MCF 10A (cell line): ENCODE results near the gene PARVB. TPM values are rescaled to one million over a fixed set of nuclear protein-coding genes. Genes with fewer than 3 reads are reported as not detected.

Experiments
- BruUV-seq: library from RNA; stranded (reverse); fragments of 400-500 nt; replicated peaks from 2 replicates; lab custom pipeline; 2021; lab: Mats Ljungman, UMichigan
- CTCF ChIA-PET: fragments of 300-600 bp; sonication (Branson Sonifier 250); formaldehyde crosslinking; extraction: SDS; loops from one replicate; lab custom pipeline; 2021; ENCODE audit warnings: antibody characterized with exemption, inconsistent platforms; lab: Yijun Ruan, JAX
- POLR2A ChIA-PET: fragments of 300-600, 350-650 bp; sonication (Branson Sonifier 250); formaldehyde crosslinking; extraction: SDS; loops from one replicate; lab custom pipeline; 2020; ENCODE audit warnings: antibody characterized with exemption, inconsistent platforms; lab: Yijun Ruan, JAX
- DNase-seq: peaks from one replicate; pipeline ENCODE4 v3.0.0-alpha.2; 2018; ENCODE audit not compliant: unreplicated experiment
- H3K27ac Mint-ChIP-seq: one replicate; pipeline ENCODE4 v1.8.0; 2022; ENCODE audit warnings: mild to moderate bottlenecking, low read depth, mixed read lengths; ENCODE audit not compliant: unreplicated experiment
- H3K27me3 Mint-ChIP-seq: one replicate; pipeline ENCODE4 v1.8.0; 2022; ENCODE audit warnings: mixed read lengths; ENCODE audit not compliant: insufficient read depth, unreplicated experiment
- H3K36me3 Mint-ChIP-seq: one replicate; pipeline ENCODE4 v1.8.0; 2022; ENCODE audit warnings: mild to moderate bottlenecking, moderate library complexity, mixed read lengths; ENCODE audit not compliant: insufficient read depth, unreplicated experiment
- H3K4me1 Mint-ChIP-seq: one replicate; pipeline ENCODE4 v1.8.0; 2022; ENCODE audit warnings: mixed read lengths; ENCODE audit not compliant: insufficient read depth, unreplicated experiment
- H3K4me3 Mint-ChIP-seq: one replicate; pipeline ENCODE4 v1.8.0; 2022; ENCODE audit warnings: mild to moderate bottlenecking, moderate library complexity, mixed read lengths; ENCODE audit not compliant: unreplicated experiment
- H3K9me3 Mint-ChIP-seq: one replicate; pipeline ENCODE4 v1.8.0; 2022; ENCODE audit warnings: mixed read lengths; ENCODE audit not compliant: unreplicated experiment
- intact Hi-C: fragments of 100-400 bp; cut with micrococcal nuclease; formaldehyde crosslinking; loops from 2 replicates; pipeline ENCODE4 v1.14.1; 2022
- total RNA-seq: library from RNA; stranded (reverse); gene quantifications from 2 replicates; pipeline ENCODE4 v1.2.3, GENCODE V29; 2022
- TF ChIP-seq, protein P1 (sequence below): fragments of 200-600 bp; IDR thresholded peaks from one replicate; pipeline ENCODE4 v1.8.0; 2022; ENCODE audit warnings: antibody characterized with exemption, mild to moderate bottlenecking; ENCODE audit not compliant: unreplicated experiment

PARVB gene
- total RNA-seq, 1 experiment from 2014 or later = 26.0 TPM

DNA sequence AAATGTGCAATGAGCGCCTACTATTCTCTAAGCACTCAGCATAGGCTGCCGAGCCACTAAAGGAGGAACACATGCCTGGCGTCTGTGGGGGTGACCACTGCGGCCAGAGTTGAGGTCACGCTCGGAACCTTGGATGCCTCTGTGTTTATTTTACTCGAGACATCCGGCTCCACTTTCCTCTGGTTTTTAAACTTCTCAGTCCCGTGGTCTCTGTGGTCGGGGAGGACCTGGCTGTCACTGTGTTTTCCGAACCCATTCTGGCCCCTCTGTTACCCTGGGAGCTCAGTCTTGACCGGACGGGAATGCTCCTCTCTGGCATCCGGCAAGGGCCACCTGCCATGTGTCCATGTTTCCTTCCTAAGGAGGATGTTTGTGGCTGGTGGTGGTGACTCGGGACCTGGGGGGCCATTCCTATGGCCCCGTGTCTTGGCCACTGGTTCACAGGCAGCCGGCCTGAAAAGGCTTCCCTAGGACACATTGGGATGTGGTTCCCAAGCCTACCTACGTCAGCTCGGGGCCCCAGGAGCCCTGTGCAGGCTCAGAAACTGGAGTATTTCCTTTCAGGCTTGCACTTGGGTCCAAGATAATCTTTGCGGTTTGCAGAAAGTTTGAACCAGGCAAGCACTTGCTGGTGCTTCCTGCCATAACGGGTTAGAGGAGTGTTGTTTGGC, 109.9 kb downstream of the PARVB start:
- intact Hi-C loops = no loop called here
- no peaks in the 10 kb centered on the region for H3K36me3 Mint-ChIP-seq
- peaks cover 5% of the 10 kb centered on the region for H3K9me3 Mint-ChIP-seq
- no peak overlapping the region for H3K4me3 Mint-ChIP-seq
- TF ChIP-seq, protein P1, sequence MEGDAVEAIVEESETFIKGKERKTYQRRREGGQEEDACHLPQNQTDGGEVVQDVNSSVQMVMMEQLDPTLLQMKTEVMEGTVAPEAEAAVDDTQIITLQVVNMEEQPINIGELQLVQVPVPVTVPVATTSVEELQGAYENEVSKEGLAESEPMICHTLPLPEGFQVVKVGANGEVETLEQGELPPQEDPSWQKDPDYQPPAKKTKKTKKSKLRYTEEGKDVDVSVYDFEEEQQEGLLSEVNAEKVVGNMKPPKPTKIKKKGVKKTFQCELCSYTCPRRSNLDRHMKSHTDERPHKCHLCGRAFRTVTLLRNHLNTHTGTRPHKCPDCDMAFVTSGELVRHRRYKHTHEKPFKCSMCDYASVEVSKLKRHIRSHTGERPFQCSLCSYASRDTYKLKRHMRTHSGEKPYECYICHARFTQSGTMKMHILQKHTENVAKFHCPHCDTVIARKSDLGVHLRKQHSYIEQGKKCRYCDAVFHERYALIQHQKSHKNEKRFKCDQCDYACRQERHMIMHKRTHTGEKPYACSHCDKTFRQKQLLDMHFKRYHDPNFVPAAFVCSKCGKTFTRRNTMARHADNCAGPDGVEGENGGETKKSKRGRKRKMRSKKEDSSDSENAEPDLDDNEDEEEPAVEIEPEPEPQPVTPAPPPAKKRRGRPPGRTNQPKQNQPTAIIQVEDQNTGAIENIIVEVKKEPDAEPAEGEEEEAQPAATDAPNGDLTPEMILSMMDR = no peak
- H3K27ac Mint-ChIP-seq = no peak overlapping the region
- POLR2A ChIA-PET = no interaction called here
- no peak for DNase-seq
- CTCF ChIA-PET = no interaction called here
- BruUV-seq = no TSS peak
- H3K27me3 Mint-ChIP-seq = no peaks in the 10 kb centered on the region
- H3K4me1 Mint-ChIP-seq = no peaks in the 10 kb centered on the region

DNA sequence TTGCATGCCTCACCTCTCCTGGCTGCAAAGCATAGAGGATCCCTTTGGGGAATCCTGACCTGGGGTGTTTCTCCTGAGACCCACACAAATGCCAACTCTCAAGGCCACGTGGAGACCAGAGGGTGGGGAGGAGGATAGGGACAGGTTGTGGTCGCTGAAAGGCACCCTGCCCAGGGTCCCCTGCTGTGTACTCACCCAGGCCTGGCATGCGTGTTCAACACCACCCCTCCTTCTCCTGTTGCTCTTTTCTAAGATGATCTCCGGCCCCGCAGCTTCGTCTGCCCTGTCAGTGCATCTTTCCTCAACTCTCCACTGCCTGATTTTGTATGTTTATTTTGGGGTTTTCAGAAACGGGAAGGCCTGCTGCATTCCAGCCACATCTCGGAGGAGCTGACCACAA, 112.0 kb downstream of the PARVB start:
- CTCF ChIA-PET = no interaction called here
- TF ChIP-seq, protein P1 = no peak
- no TSS peak for BruUV-seq

DNA sequence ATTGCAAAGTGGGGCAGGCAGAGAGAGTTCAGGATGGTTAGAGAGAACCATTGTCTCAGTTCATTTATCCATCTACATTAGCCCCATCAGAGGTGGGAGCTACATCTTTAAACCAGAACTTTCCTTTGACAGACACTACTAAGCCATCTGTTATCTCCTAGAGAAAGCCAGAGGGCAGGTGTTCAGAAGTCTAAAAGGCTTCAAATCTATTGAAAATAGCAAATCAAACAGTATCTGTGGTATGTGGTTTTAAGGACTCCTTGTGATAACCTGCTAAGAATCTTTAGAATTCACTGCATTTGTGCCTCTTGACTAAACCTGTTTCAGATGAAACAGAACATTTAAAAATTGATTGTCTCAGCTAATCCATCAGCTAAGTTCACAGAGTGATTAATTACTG, 112.7 kb downstream of the PARVB start:
- H3K4me1 Mint-ChIP-seq = no peaks in the 10 kb centered on the region
- H3K36me3 Mint-ChIP-seq = peaks cover 6% of the 10 kb centered on the region
- H3K4me3 Mint-ChIP-seq = no peak overlapping the region
- intact Hi-C loops = no loop called here
- DNase-seq = no peak
- H3K9me3 Mint-ChIP-seq = peaks cover 5% of the 10 kb centered on the region
- TF ChIP-seq, protein P1 = no peak
- H3K27ac Mint-ChIP-seq = no peak overlapping the region
- no peaks in the 10 kb centered on the region for H3K27me3 Mint-ChIP-seq
- ChIA-PET POLR2A (no interaction called here), CTCF (interaction anchor here (0.6 kb wide), 2 partner anchors 31 to 839 kb away, joined by 3 read pairs; no protein-coding TSS in a partner anchor)
- no TSS peak for BruUV-seq

More for the DNA sequence above, 112.0 kb downstream of the PARVB start:
- Mint-ChIP-seq H3K4me1 (no peaks in the 10 kb centered on the region), H3K27me3 (no peaks in the 10 kb centered on the region), H3K9me3 (peaks cover 5% of the 10 kb centered on the region), H3K36me3 (peaks cover 6% of the 10 kb centered on the region), H3K27ac (no peak overlapping the region), H3K4me3 (no peak overlapping the region)
- intact Hi-C loops = no loop called here
- POLR2A ChIA-PET = no interaction called here
- no peak for DNase-seq

DNA sequence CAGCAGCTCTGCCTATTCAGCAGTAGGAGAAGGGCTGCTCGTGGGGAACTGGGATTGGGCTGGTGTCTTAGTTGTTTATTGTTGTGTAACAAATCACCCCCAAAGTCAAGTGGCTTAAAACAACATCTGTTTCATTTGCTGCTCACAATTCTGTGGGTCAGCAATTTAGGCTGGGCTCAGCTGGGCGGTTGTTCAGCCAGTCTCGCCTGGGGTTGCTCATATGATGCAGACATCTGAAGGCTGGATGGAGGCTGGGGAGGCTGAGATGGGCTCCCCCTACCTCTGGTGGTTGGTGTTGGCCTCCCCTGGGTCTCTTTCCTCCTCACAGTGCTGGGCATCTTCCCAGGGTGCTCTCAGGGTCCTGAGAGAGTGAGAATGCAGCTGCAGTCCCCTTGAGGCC, 113.3 kb downstream of the PARVB start:
- Mint-ChIP-seq H3K27me3 (no peaks in the 10 kb centered on the region), H3K4me3 (no peak overlapping the region), H3K27ac (no peak overlapping the region), H3K4me1 (no peaks in the 10 kb centered on the region), H3K36me3 (peaks cover 6% of the 10 kb centered on the region), H3K9me3 (peaks cover 5% of the 10 kb centered on the region)
- no peak for DNase-seq
- POLR2A ChIA-PET = no interaction called here
- TF ChIP-seq, protein P1 = no peak
- intact Hi-C loops = no loop called here
- no TSS peak for BruUV-seq
- CTCF ChIA-PET = interaction anchor here (0.6 kb wide), 1 partner anchor 32 kb away, joined by 3 read pairs; no protein-coding TSS in a partner anchor
